NCI-H2227 (cell line): ENCODE measurements around the gene KIF6.

Experiments
- DNase-seq: peaks from one replicate; lab custom pipeline; 2025; ENCODE audit not compliant: unreplicated experiment; lab: John Stamatoyannopoulos, UW

Gene KIF6

DNA sequence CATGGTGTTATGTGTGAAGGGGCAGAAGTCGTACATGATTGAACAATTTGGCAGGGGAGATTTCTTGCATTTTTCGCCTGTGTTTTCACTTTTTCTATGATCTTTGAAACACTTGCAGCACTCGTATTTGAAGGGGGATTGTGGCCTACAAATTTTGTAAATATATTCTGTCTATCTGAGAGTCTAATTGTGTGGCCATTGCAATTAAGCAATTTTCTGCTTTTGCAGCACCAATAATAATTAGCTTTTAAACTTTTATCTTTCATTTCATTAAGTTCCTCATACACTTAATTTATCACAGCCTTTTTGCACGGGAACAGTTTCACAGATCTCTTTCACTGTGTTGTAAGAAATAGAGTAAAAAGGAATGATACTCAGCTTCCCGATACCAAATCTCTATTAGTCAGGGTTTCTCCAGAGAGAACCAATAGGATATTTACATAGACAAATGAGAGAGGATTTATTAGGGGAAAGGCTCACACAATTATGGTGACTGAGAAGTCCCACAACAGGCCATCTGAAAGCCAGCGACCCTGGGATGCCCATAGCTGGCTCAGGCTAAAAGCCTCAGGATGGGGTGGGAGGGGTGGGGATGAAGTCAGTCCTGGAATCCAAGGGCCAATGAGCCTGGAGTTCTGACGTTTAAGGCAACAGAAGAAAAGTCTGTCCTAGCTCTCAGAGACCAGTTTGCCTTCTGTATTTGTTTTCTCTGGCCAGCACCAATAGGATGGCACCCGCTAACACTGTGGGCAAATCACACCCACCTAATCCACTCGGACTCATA is 58.3 kb downstream of the KIF6 start:
- no peak for DNase-seq

DNA sequence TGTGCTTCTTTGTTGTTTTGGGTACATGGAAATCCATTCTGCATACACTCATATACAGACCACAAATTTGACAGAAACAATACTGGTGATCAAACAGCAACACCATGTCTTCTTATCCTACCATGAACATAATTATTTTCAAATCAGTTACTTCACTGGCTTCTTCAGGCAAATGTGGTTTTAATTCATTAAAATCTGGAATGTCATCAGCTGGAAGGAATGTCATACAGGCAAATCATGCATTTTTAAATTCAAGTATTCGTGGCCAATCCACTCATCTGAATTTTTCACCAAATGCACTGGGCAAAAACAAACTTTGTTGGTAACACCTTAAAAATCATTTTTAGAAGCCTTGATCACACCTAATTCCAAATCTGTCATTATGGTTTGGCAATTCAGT is 59.3 kb downstream of the KIF6 start:
- no peak for DNase-seq

DNA sequence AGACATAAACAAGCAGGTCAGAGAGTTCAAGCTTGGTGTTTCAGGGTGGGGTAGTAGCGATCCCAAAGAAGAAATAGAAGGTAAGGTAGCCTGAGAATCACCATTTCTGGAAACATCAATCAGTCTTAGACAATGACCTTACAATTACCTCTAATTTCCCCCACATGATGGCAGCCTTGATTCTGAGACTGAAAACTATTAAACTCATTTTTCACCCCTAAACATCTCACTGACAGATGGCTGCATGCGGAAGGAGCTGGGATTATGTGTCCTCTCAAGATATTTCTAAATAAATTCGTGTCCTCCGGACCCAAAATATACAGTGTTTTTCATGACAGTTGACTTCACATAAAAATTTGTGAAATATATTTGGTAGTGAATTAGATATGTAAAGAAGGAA is 61.0 kb downstream of the KIF6 start:
- no peak for DNase-seq

DNA sequence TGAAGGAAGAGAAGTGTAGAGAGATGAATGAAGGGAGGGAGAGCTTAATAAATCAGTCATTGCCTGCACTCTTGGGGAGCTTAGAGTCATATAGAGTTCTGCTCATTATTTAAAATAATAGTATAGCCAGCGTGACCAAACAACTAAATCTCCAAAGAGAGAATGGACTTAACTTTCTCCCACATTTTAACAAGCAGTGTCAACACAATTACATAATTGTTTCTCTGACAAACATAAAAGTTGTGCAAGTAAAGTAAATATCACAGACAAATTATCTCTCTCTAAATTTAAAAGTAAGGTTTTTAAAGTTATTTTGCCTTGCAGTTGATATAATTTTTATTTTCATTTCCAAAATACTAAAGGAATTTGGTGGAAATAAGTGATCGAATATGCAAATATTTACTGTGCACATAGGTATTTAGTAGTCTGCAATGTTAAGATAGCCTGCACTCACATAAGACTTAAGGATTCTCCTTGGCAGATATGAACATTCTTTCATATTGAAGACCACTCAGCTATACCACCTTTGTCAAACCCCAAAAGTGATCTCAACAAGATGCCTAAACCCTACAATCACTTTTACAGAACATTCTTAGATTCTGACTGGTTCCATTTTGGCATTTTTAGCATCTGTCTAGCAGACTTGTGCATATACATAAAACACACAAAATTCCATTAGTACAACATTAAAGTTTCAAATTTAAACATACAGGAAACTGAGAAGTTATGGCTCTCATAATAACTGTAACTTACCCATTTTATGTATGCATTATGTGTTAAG is 67.7 kb downstream of the KIF6 start:
- DNase-seq: no peak

DNA sequence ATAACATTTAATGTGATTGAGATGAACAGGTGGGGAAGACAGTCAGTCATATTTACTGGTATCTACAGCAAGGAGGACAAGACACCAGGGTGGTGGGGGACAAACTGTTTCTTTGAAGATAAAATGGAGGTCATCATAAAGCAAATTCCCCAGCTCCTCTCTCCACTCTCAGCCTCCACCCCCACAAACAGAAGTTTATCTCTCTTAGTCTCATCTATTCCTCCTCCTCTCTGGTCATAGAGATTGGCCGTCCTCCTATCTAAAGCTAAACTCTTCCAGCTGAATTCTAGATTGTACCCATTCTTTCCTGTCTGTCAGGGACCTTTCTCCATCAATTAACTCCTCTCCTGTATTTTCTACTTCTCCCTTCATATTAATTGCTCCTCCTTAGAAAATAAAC is 71.1 kb downstream of the KIF6 start:
- no peak for DNase-seq

DNA sequence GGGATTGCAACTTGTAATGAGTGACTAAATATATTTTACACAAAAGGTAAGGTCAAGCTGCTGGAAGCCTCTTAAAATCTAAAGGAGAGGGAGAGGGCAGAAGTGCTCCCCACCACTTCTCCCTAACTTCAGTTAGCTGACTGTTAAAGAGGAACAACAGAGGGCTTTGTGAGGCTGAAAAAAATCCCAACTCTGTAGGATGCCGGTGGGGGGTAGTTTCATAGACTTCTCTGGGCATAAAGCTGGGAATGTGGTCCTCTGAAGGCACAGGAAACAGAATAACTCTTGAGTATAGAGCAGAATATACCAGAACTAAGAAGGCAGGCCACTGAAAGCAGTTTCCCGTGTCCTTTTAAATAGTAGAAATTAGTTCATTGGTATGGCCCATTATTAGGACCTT is 71.6 kb downstream of the KIF6 start:
- no peak for DNase-seq

DNA sequence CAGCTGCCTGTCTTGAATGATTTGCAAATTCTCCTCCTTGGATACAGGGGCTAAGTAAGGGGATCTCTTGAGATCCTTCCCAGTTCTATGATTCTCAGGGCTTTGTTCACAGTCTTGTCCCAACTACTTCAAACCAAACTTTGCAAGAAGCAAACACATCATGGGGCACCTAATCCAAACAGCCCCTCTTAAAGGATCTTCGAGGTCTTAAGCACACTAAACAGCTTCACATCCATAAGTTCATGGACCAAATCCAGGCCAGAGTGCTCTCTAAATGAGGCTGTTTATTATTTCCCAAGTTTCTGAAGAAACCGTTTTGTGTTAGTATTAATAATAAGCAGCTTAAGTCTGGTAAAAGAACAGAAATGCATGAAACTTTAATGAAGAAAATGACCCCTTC is 75.2 kb downstream of the KIF6 start:
- DNase-seq: no peak

DNA sequence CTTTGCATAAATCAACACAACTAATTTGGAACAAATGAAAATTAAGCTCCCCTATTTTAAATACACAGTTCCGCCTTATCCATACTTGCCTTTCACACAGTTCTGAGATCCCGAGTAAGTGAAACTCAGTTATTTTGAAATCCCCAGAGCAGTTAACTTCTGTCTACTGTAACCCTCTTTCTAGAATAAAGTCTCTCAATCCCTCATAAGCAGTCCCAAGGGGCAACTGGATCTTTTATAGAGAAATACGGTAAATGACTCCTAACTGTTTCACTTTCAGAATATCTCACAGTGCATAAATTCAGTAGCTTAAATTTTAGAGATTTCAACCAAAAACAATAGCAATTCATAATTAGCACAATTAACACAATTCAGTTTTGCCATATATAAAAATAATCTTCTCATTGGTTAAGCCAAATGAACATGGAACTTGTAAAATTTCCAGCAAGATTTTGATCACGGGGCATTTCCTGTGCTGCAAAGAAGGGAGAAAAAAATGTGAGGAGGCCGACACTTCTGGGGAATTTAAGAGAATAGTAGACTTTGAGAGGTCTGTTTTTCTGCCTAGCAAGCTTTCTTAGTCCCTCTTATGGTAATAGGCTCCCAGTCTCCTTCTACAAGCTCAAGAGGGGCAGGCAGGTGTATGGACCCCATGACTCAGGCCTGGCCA is 78.3 kb downstream of the KIF6 start:
- DNase-seq: no peak

DNA sequence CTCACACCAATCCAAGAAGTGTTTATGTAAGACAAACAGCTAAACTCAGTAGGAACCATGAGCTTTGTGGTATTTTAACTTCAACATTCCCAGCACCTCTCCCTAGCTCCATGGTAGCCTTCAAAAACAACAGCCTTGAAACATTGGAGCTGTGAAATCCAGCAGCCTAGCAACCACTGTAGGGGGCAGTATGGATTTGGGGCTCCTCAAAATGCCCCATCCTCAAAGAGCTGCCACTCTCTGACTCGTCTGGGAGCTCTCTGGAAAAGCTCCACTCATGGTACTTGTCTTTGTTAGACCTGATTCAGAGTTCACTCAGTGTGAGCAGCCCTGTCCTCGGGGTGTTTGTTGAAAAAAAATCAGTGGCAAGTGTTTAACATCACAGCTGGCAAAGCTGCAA is 82.9 kb downstream of the KIF6 start:
- DNase-seq: no peak

DNA sequence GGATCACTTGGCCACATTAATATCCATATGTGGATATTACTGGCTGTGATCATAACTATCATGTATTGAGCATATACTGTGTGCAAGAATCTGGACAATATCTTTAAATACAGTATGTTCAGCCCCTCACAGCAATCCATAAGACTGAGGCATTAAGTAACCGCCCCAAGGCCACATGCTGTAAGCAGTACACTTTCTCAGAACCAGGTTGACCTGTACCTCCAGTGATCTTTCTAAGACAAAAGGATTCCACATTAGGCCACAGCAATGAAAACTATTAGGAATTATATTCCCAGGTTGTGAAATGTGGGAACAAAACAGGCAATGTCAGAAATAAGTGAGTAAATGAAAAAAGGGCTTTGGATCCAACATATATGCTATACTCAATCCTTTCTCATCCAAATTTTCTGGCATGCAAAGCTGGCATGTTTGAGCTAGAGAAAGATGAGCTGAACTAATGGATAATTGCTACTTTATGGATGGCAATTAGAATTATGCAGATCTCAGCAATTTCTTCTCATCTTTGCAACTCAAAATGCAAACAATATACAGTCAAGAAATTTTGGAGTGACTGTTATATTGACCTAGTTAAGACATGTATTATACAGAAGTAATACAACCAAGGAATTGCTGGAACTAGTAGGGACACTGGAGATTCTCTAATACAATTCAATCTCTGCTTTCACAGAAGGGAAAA is 86.9 kb downstream of the KIF6 start:
- no peak for DNase-seq

DNA sequence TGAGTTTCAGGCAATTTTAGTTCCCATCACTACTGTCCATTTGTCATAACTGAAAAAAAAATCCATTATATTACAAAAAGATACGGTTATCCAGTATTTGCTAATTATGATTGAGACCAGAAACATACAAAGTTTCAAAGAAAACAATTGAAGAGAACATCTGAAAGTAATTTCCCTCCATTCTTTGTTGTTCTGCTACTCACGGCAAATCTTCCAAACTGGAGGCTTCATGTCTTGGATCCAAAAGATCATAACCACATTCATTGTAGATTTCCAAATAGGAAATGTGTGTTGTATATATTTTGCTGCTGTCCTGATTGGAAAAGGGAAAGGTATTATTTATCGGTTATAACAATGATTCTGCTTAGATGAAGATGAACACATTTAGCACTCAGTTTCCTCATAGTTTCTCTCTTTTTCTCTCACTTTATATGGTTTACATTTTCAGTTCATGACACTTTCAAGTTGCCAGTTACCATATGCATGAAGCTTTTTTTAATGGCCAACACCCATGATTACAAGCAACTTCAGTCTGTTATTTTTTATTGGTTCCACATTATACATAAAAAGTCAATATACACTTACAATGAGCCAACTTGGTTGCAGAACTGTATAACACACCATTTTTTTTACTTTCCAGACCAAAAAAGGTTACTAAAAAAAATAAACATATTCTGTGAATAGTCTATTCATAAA is 90.4 kb downstream of the KIF6 start:
- DNase-seq: no peak

DNA sequence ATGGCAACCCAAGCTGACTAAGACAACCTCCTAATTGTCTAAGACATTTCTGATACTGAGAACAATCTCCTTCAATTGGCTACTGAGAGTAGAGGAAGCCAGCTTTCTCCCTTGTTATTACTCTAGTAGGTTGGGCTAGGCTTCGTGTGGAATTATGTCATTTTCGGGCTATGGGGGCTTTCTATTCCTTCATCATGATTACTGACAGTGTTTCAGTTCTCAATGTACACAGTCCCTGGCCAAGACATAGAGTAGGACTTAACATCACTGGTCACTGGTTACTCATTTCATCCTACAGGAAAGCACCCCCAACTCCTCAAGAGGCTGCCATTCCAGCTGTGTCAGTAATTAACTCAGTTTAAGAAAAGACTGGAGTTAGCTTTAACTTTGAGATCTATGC is 100.0 kb downstream of the KIF6 start:
- DNase-seq: no peak

DNA sequence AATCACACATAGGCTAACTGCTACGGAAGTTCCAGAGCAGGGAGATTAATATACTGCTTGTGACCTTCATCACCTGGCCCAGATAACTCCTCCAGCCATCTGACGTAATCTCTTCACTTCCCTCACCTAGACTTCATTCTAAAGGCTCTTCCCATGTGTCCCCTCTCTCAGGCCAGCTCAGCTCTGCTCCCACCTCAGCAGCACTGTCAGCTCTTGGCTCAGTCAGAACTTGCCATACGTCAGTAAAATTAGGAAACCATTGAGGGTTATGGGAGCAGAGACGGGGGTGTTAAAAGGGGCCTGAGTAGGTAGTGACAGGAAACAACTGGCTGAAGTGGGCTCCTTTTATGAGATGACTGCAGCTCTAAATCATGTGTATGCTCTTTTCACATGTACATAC is 101.5 kb downstream of the KIF6 start:
- DNase-seq: no peak

DNA sequence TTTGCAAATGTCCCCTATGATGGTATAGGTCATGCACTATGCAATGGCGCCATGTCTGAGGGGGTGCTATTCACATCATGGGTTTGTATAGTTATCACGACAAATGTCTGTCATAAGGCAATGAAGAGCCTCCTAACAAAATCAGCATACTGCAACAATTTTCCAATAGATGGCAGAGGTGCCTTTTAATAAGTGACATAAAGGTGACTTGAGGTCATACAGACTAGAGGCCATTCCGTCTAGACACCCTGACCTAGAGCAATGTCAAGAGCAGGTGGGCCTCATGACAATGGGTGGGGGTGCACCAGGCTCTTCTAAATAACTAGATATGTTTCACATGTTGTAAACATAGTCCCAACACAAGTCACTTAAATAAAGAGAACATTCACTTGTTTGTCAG is 107.7 kb downstream of the KIF6 start:
- DNase-seq: no peak

DNA sequence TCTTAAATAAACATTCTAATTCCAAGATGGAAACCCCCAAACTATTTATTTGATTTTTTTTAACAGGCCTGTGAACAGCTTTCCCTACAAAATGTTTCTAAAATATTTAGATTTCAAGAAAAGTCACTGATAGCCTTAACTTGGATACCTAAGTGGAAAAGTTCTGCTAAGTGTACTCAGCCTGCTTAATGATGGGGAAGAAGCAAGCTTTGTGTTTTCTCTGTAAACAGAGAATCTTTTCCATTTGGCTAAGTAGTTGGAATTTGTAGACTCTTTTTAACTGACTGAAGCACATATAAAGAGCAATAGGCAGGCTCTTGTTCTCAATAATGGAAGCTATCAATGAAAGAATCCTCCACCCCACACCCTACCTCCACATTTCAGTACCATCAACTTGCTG is 108.2 kb downstream of the KIF6 start:
- no peak for DNase-seq

DNA sequence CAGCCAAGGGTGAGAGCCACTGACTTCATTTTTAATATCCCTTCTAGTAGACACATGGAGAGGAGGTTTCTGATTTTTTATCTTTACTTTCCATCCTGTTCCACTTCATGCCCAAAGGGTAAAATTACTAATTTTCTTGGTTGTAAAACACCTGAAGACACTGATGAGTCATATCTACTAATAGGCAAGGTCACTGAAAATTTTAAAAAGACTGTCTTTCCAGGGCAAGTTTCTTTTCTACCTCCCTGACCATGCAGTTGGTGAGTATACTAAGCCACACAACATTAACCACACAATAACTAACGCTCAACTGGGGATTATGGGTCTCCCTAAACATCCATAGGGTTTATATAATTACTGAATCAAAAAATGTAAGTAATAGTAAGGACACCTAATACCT is 109.6 kb downstream of the KIF6 start:
- DNase-seq: no peak

DNA sequence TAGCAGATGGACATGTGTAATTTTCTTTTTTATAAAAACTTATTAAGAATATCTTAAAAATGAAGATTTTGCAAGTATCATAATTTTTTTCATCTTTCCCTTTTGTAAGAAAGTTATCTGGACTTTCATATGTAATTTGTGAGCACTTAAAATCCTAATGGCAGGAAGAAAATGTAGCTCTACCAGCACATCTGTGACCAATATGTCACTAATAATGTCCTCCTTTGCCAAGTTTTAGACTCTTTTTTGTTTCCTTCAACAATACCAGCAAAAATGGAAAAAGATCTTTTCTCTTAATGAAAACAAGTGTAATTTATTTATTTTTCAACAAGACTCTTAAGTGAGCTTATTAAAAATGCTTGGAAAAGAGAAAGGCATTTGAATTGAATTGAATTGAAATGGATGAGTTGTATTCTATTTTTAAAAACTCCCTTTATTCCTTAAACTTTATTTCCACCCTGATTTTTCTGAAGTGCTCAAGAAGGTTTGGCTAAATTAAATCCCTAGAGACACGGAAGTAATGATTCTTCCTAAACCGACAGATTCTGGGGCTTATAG is 110.7 kb downstream of the KIF6 start:
- no peak for DNase-seq

DNA sequence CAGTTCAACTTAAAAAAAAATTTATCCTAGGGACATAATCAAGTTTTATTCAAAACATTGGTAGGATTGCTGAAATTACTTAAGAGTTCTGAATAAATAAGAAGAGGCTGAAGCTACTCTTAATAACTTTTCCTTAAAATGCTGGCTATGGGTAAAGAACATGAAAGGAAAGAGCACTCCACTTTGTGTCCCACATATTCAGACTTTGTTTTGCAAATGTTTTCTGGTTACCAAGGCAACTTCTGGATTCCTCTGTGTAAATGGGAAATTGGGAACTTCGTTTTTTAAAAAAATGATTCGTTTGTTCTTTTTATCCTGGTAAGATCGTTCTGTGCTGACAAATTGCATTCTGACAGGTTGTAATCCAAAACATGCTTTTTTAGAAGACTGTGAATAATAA is 115.0 kb downstream of the KIF6 start:
- no peak for DNase-seq

DNA sequence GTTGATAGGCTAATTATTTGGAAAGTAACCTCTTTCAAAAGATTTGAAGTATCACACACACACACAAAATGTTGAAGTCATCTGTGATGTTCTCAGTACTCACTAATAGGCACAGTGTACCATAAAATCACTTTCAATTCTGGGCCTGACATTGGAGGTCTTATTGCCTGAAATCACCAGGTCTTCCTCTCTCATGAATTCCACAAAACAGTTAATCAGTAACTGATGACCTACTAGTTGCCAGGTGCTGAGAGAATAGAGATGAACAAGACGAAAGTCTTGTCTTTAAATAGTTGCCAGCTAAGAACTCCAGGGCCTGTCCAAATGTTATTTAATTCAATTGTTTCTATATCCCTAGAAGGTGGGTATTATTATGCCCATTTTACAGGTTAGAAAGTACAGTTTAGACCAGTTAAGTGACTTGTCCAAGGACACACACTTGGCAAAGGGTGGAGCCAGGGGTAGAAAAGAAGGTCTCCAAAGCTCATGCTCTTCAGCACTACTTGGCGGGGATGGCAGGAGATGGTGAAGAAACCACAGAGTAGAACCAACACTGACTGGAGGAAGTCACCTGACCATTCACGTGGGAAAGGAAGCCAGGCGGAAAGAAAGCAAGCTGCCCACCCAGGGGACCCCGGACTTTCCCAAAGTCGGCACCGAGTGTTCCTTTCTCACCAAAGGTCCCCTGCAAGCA is 116.4 kb downstream of the KIF6 start:
- no peak for DNase-seq
